B cell (primary cell): ENCODE measurements around the gene ASPRV1. TPM values are rescaled to one million over a fixed set of nuclear protein-coding genes. Genes with fewer than 3 reads are reported as not detected.

ENCODE experiments used
- ATAC-seq: fragments of 200-7000 bp; cut with Tn5 transposase; one replicate; pipeline ENCODE4 v1.10.0; 2021; ENCODE audit warnings: low read depth, mild to moderate bottlenecking, moderate number of reproducible peaks, moderate library complexity
- CTCF ChIA-PET: fragments of 350-600 bp; sonication (Branson Sonifier 250); formaldehyde crosslinking; loops from one replicate; lab custom pipeline; 2021; ENCODE audit warnings: antibody characterized with exemption, inconsistent platforms; lab: Charles Lee
- POLR2A ChIA-PET: fragments of 350-600 bp; sonication (Branson Sonifier 250); formaldehyde crosslinking; loops from one replicate; lab custom pipeline; 2021; ENCODE audit warnings: antibody characterized with exemption; lab: Charles Lee
- DNase-seq: peaks from one replicate; pipeline ENCODE4 v3.0.0; 2013
- H2AFZ ChIP-seq: 2 replicates; pipeline ENCODE4 v1.6.1; 2012; ENCODE audit warnings: mild to moderate bottlenecking, low read depth, low read length; ENCODE audit not compliant: insufficient read depth, poor library complexity, severe bottlenecking
- H3K27ac ChIP-seq, 2 donors: 1 replicate in 1 of 2; 2 replicates in 1 of 2; pipeline ENCODE4 v1.5.1; 2012 to 2013; ENCODE audit warnings: low read length in 2 of 2, mild to moderate bottlenecking in 2 of 2, moderate library complexity in 1 of 2
- H3K27me3 ChIP-seq, 4 experiments: fragments of 200-600 bp in 1 of 4; sonication (generic) in 1 of 4; replicated peaks in 1 of 4; 1 replicate in 2 of 4; 2 replicates in 2 of 4; pipeline versions ENCODE4 v1.6.1 to v1.7.0; 2013 to 2016; ENCODE audit warnings: low read length in 3 of 4, mild to moderate bottlenecking in 2 of 4, mixed read lengths in 1 of 4, moderate library complexity in 1 of 4; ENCODE audit not compliant: insufficient read depth in 4 of 4, control insufficient read depth in 3 of 4; ENCODE audit errors: control extremely low read depth in 1 of 4
- H3K36me3 ChIP-seq, 2 experiments: replicated peaks in 1 of 2; 1 replicate in 1 of 2; 2 replicates in 1 of 2; pipeline versions ENCODE4 v1.6.1 to v1.7.1; 2013; ENCODE audit warnings: low read length in 1 of 2; ENCODE audit not compliant: insufficient read depth in 2 of 2, control insufficient read depth in 1 of 2; ENCODE audit errors: control extremely low read depth in 1 of 2, extremely low read depth in 1 of 2
- H3K4me1 ChIP-seq, 2 donors: fragments of 200-600 bp in 1 of 2; sonication (generic) in 1 of 2; 1 replicate in 1 of 2; 2 replicates in 1 of 2; pipeline versions ENCODE4 v1.5.1 to v1.6.1; 2013 to 2017; ENCODE audit warnings: low read length in 2 of 2; ENCODE audit not compliant: control insufficient read depth in 2 of 2, insufficient read depth in 2 of 2
- H3K4me2 ChIP-seq: replicated peaks from 2 replicates; pipeline ENCODE3; 2012; ENCODE audit warnings: mild to moderate bottlenecking, low read depth, low read length; ENCODE audit not compliant: poor library complexity, severe bottlenecking
- H3K4me3 ChIP-seq, 5 experiments: fragments of 200-600 bp in 1 of 5; sonication (generic) in 1 of 5; 1 replicate in 3 of 5; 2 replicates in 2 of 5; pipeline versions ENCODE4 v1.5.1 to v1.7.0; 2011 to 2016; ENCODE audit warnings: low read length in 4 of 5, mild to moderate bottlenecking in 4 of 5, low read depth in 2 of 5, control low read depth in 1 of 5, moderate library complexity in 1 of 5; ENCODE audit not compliant: insufficient read depth in 1 of 5; ENCODE audit errors: control extremely low read depth in 1 of 5, extremely low read depth in 1 of 5
- H3K79me2 ChIP-seq: fragments of 200-600 bp; sonication (generic); one replicate; pipeline ENCODE4 v1.6.0; 2016; ENCODE audit warnings: low read length; ENCODE audit not compliant: control insufficient read depth, insufficient read depth
- H3K9ac ChIP-seq: fragments of 200-600 bp; sonication (generic); 2 replicates; pipeline ENCODE4 v1.6.1; 2017; ENCODE audit warnings: mild to moderate bottlenecking, low read length, moderate library complexity
- H3K9me3 ChIP-seq, 3 donors: one replicate each; pipeline versions ENCODE4 v1.6.1 to v1.7.1; 2013; ENCODE audit warnings: low read length in 2 of 3; ENCODE audit not compliant: control insufficient read depth in 2 of 3, insufficient read depth in 1 of 3; ENCODE audit errors: control extremely low read depth in 1 of 3
- H4K20me1 ChIP-seq: 2 replicates; pipeline ENCODE4 v1.6.0; 2012; ENCODE audit warnings: mild to moderate bottlenecking, low read length; ENCODE audit not compliant: insufficient read depth, control insufficient read depth, poor library complexity, severe bottlenecking
- H3K27ac Mint-ChIP-seq: one replicate; pipeline ENCODE4 v1.8.0; 2021; ENCODE audit warnings: mixed read lengths
- H3K27me3 Mint-ChIP-seq: one replicate; pipeline ENCODE4 v1.8.0; 2021; ENCODE audit warnings: mixed read lengths
- H3K4me1 Mint-ChIP-seq: one replicate; pipeline ENCODE4 v1.8.0; 2021; ENCODE audit warnings: mixed read lengths
- H3K4me3 Mint-ChIP-seq: one replicate; pipeline ENCODE4 v1.8.0; 2021; ENCODE audit warnings: mixed read lengths
- H3K9me3 Mint-ChIP-seq: one replicate; pipeline ENCODE4 v1.8.0; 2022; ENCODE audit warnings: mixed read lengths; ENCODE audit not compliant: insufficient read depth
- EZH2 ChIP-seq: IDR thresholded peaks from 2 replicates; pipeline ENCODE4 v1.6.1; 2012; ENCODE audit warnings: borderline replicate concordance, low read depth, mild to moderate bottlenecking, moderate library complexity, low read length; ENCODE audit not compliant: insufficient read depth, poor library complexity, severe bottlenecking
- WGBS: methylation state at CpG from one replicate; pipeline ENCODE4 v1.1.5; 2013; ENCODE audit warnings: missing lambda C conversion rate; ENCODE audit not compliant: insufficient coverage; 5-methylcytosine and 5-hydroxymethylcytosine counted together
- intact Hi-C: fragments of 100-400 bp; cut with micrococcal nuclease; formaldehyde crosslinking; loops from one replicate; pipeline ENCODE4 v1.10.0; 2022
- polyA plus RNA-seq: library from polyadenylated mRNA; depleted of rRNA; stranded (reverse); fragments of >200 nt; gene quantifications from 2 replicates; pipeline ENCODE4 v1.2.3, GENCODE V29; 2012
- total RNA-seq, 2 donors: library from RNA; stranded (reverse); fragments of 120-200 nt in 1 of 2; gene quantifications; 1 replicate in 1 of 2; 2 replicates in 1 of 2; pipeline versions ENCODE4 v1.2.3 to v1.2.4, GENCODE V29; 2013 to 2022
- TF ChIP-seq, protein P1 (sequence below): fragments of 200-600 bp; IDR thresholded peaks from one replicate; pipeline ENCODE4 v1.8.0; 2022; ENCODE audit warnings: antibody characterized with exemption, mild to moderate bottlenecking

Gene ASPRV1
- total and polyA plus RNA-seq, 2 donors (not counting 1 experiment from before 2014, with no cell fraction given), result 1.1 TPM

DNA sequence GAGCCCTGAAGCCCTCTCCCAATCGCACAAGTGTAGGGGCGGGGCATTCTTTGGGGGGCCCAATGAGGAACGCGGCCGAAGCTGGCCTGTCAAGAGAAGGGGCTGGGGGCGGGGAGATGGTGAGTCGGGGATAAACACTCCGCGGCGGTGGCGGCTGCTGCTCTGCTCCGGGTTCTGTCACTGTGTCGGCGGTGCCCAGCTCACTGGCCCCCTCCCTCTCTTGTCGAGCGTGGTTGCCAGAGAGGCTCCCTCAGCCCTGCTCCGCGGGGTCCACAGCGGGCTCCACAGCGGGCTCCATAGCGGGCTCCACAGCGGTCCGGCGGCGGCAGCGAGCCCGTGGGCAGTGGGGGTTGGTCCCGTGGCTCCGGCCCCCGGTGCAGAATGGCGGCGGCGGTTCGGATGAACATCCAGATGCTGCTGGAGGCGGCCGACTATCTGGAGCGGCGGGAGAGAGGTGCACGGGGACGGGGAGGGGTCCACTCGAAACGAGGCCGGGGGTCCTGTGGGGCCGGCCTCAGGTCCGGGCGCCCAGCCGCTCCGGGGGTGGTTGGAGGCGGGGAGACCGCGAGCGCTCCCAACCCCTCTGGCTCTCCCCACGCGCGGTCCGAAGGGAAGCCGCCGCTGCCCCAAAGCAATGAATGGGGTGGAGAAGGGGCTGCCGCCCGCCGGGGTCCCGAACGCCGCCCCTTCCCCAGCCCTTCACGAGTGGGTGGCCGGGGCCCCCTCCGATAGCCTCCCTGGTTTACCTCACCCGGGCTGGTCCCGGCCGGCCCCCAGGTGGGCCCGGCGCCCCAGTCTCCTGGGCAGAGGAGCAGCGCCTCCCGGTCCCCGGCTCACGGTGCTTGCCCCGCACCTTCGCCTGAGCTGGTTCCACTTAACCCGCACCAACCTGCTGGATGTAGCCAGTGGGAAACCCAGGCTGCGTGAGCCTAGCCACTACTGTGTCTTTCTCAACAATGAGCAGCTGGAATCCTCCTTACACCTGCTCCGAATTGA, 46.2 kb downstream of the ASPRV1 start, which contains the start of gene MXD1:
Gene MXD1 (plus strand): TSS at position 160 of the 996 bp plus-strand sequence. CDS start 222 bp downstream, at position 382.
- WGBS, result under 1% methylated on average over 80 of the region's 81 CpGs
- peak within 1 kb of the TSS; percentile 87 for H2AFZ ChIP-seq
- H3K27ac ChIP-seq, result peak within 1 kb of the TSS; percentile 93 to 97
- intact Hi-C loops, result loop anchor here (1.0 to 2.0 kb wide), 9 partner anchors 13 to 528 kb away; partner anchors contain the start of genes C2orf42, GFPT1, SNRPG and TIA1
- H3K9ac ChIP-seq, result peak within 1 kb of the TSS; percentile 96
- H3K4me1 Mint-ChIP-seq, result peaks cover 29% of the 10 kb centered on the region
- peak within 1 kb of the TSS; percentile 93 for H3K4me2 ChIP-seq
- no peaks in the 10 kb centered on the region for H3K9me3 Mint-ChIP-seq
- no peaks in the 10 kb centered on the region for H3K27me3 ChIP-seq
- POLR2A ChIA-PET, result interaction anchor here (0.5 to 3.1 kb wide), 21 partner anchors 22 to 387 kb away, joined by 3 to 60 read pairs (median 6); partner anchors contain the start of genes C2orf42, FAM136A, PCBP1 and PCYOX1
- H3K9me3 ChIP-seq, result no peaks in the 10 kb centered on the region
- peak within 1 kb of the TSS; percentile 82 for H3K4me3 Mint-ChIP-seq
- peaks cover 18% of the 10 kb centered on the region in 2 donors for H3K4me1 ChIP-seq
- CTCF ChIA-PET, result interaction anchor here (0.6 to 6.8 kb wide), 24 partner anchors 13 to 387 kb away, joined by 3 to 131 read pairs (median 6); partner anchors contain the start of genes C2orf42, FAM136A, PCBP1 and SNRPG
- peak within 1 kb of the TSS; percentile 80 to 94 (median 92) for H3K4me3 ChIP-seq
- no peak for TF ChIP-seq EZH2
- TF ChIP-seq, protein P1, sequence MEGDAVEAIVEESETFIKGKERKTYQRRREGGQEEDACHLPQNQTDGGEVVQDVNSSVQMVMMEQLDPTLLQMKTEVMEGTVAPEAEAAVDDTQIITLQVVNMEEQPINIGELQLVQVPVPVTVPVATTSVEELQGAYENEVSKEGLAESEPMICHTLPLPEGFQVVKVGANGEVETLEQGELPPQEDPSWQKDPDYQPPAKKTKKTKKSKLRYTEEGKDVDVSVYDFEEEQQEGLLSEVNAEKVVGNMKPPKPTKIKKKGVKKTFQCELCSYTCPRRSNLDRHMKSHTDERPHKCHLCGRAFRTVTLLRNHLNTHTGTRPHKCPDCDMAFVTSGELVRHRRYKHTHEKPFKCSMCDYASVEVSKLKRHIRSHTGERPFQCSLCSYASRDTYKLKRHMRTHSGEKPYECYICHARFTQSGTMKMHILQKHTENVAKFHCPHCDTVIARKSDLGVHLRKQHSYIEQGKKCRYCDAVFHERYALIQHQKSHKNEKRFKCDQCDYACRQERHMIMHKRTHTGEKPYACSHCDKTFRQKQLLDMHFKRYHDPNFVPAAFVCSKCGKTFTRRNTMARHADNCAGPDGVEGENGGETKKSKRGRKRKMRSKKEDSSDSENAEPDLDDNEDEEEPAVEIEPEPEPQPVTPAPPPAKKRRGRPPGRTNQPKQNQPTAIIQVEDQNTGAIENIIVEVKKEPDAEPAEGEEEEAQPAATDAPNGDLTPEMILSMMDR, result no peak
- H3K27ac Mint-ChIP-seq, result peak within 1 kb of the TSS; percentile 79
- DNase-seq, result no peak
- no peaks in the 10 kb centered on the region for H3K27me3 Mint-ChIP-seq
- peaks cover 19% of the 10 kb centered on the region for H3K79me2 ChIP-seq
- no peaks in the 10 kb centered on the region for H4K20me1 ChIP-seq
- ATAC-seq, result no peak
- peaks cover 1 to 18% of the 10 kb centered on the region in 2 experiments for H3K36me3 ChIP-seq
